Tibial nerve (tissue), 3 donors: ENCODE measurements around the gene MSS51.

Experiments
- CTCF ChIP-seq, 5 experiments: fragments of 200-600 bp in 3 of 5; fragments of 450-650 bp in 2 of 5; sonication (generic) in 3 of 5; IDR thresholded peaks; one replicate each; pipeline ENCODE4 v1.5.1; 2016 to 2019; ENCODE audit warnings: antibody characterized with exemption in 5 of 5, mild to moderate bottlenecking in 3 of 5, moderate library complexity in 2 of 5
- POLR2A ChIP-seq, 2 donors: fragments of 450-650 bp; IDR thresholded peaks; one replicate each; pipeline ENCODE4 v1.6.1; 2017; ENCODE audit warnings: antibody characterized with exemption in 2 of 2, mild to moderate bottlenecking in 2 of 2, moderate library complexity in 2 of 2

GRCh38 chr10:73459683-73460314 is 26.4 kb upstream of the MSS51 start:
- no peak for TF ChIP-seq CTCF (IDR thresholded peaks at IDR 0.05)
- no peak for TF ChIP-seq POLR2A (IDR thresholded peaks at IDR 0.05)
